GM12891 (cell line): ENCODE data around the gene ZDHHC11.

Experiments
- POLR2A ChIP-seq: IDR thresholded peaks from 2 replicates; pipeline ENCODE4 v1.6.1; 2011; ENCODE audit warnings: low read depth, low read length, control low read depth
- POLR2AphosphoS5 ChIP-seq: IDR thresholded peaks from 2 replicates; pipeline ENCODE4 v1.6.1; 2011; ENCODE audit warnings: low read depth, low read length, control low read depth
- POU2F2 ChIP-seq: IDR thresholded peaks from 2 replicates; pipeline ENCODE4 v1.6.1; 2011; ENCODE audit warnings: low read depth, mild to moderate bottlenecking, control low read depth, low read length, moderate library complexity
- TAF1 ChIP-seq: IDR thresholded peaks from 2 replicates; pipeline ENCODE4 v1.6.1; 2011; ENCODE audit warnings: low read depth, low read length, control low read depth

- TF ChIP-seq POLR2A (no peak), POLR2AphosphoS5 (no peak), TAF1 (no peak), POU2F2 (no peak)
Measured at GRCh38 chr5:819078-819477, 31.7 kb downstream of the ZDHHC11 start.
